Kidney tubule cell (primary cell): ENCODE measurements around the gene NELFB.

Experiments used
- DNase-seq: peaks from one replicate; pipeline ENCODE4 v3.0.0-alpha.2; 2018; ENCODE audit warnings: low spot score

Gene NELFB

GRCh38 chr9:137254624-137255447 is at the start of gene NELFB:
TSS of gene NELFB (plus strand) at chr9:137255327.
- peak; percentile 90 for DNase-seq

GRCh38 chr9:137206602-137207001 is 48.5 kb upstream of the NELFB start:
- no peak for DNase-seq

GRCh38 chr9:137211532-137211931 is 43.6 kb upstream of the NELFB start:
- no peak for DNase-seq

- no peak for DNase-seq
Observed at GRCh38 chr9:137212520-137212919, 42.6 kb upstream of the NELFB start.

GRCh38 chr9:137213160-137214060 is 41.7 kb upstream of the NELFB start:
- no peak for DNase-seq

- no peak for DNase-seq
Observed at GRCh38 chr9:137214620-137215019, 40.5 kb upstream of the NELFB start.

- DNase-seq: no peak
Observed at GRCh38 chr9:137215196-137215986, 39.7 kb upstream of the NELFB start.

- no peak for DNase-seq
Observed at GRCh38 chr9:137216188-137216965, 38.8 kb upstream of the NELFB start.

GRCh38 chr9:137217276-137218211 is 37.6 kb upstream of the NELFB start:
- peak; percentile 75 for DNase-seq

- DNase-seq: no peak
Observed at GRCh38 chr9:137218212-137218753, 36.8 kb upstream of the NELFB start.

- DNase-seq: peak; percentile 47
Observed at GRCh38 chr9:137218754-137219271, 36.3 kb upstream of the NELFB start.

GRCh38 chr9:137219757-137220316 is 35.3 kb upstream of the NELFB start:
- no peak for DNase-seq

GRCh38 chr9:137220317-137221094 is 34.6 kb upstream of the NELFB start:
- no peak for DNase-seq

- no peak for DNase-seq
Observed at GRCh38 chr9:137221095-137221505, 34.0 kb upstream of the NELFB start.

- DNase-seq: no peak
Observed at GRCh38 chr9:137221506-137222111, 33.5 kb upstream of the NELFB start.

GRCh38 chr9:137222190-137223077 is 32.7 kb upstream of the NELFB start, which contains the start of gene RNF208:
TSS of gene RNF208 (minus strand) at chr9:137222240. CDS start at chr9:137221212, 1,028 bp downstream.
- no peak for DNase-seq
